NCI-H524 treated with DMSO at 0.1 percent for 48 hours (cell line): Measurements from ENCODE around the gene CHFR.
"Not testable (repeated sequence)": the region's sequence is repeated elsewhere in the genome, so short reads cannot be mapped to it uniquely, and the experiment has no call there.

ENCODE experiments used
- DNase-seq: peaks from one replicate; lab custom pipeline; 2025; lab: John Stamatoyannopoulos, UW

Gene CHFR

DNA sequence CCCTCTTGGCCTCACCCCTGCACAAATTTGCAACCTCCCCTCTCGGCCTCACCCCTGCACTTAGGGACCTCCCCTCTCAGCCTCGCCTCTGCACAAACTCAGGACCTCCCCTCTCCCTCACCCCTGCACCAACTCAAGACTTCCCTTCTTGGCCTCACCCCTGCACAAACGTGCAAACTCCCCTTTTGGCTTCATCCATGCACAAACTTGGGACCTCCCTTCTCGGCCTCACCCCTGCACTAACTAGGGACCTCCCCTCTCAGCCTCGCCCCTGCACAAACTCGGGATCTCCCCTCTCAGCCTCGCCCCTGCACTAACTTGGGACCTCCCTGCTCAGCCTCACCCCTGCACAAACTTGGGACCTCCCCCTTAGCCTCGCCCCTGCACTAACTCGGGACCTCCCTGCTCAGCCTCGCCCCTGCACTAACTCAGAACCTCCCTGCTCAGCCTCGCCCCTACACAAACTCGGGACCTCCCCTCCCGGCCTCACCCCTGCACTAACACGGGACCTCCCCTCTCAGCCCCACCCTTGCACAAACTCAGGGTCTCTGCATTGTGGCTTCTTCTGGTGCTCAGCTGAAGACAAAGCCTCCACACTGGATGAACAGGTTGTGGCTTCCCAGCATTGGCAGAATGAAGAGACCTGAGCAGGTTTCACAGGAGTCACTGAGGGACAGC lies 47.7 kb downstream of the CHFR start:
- no peak for DNase-seq

DNA sequence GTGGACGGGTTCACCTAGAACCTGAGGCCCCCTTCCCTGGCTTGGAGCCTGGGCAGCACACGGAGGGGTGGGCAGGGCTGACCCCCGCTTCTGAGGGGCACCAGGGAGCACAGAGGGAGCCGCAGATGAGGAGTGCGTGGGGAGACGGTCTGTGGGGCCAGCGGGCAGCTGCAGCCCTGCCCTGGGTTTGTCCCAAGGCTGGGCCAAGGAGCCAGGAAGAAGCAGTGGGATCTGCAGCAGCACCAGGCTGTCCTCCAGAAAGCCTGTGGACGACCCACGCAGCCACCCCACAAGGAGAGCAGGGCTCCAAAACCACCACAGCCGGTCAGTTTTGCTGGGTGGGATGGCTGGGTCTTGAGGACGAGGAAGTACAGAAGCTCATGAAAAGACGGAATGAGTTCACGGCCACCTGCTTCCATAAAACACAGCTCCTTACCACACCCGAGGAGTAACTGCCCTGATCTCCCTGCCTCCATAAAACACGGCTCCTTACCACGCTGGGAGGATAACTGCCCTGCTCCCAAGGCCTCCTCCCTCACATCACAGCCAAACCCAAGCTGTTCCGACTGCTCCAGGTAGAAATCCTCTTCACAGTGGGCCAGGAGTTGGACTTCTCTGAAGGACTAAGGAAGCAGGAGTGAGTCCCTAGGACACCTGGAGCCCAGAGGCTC lies 48.9 kb downstream of the CHFR start:
- no peak for DNase-seq

DNA sequence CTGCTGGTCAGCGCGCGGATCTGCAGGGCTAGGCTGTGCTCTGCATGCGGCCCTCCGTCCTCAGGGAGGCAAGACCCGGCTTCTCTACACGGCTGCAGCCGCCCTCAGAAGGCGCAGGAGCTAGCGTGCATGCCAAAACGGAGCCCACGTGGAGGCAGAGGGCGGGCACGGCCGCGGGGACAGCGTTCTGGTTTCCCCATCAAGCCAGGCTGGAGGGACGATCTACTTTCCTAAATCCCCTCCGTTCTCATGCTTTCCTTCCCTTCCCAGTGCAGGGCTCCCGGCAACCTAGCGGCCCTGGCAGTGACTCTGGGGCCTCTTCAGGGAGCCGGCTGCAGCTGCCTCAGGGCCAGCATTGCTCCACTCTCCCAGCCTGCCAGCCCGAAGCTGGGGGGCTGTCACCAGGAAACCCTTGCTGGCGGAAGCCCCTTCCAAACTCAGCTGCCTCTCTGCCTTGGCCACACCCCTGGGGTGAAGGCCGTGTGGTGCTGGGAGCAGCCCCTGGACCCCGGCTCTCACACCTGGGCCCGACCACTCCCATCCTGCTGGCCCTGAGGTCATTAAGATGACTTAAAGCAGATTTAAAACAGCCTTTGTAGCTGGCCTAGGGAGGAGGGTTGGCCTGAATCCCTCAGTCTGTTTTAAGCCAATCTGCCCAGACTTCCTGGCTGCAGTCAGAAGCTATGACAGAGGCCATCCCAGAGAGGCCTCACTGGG lies 49.6 kb downstream of the CHFR start:
- DNase-seq: no peak

DNA sequence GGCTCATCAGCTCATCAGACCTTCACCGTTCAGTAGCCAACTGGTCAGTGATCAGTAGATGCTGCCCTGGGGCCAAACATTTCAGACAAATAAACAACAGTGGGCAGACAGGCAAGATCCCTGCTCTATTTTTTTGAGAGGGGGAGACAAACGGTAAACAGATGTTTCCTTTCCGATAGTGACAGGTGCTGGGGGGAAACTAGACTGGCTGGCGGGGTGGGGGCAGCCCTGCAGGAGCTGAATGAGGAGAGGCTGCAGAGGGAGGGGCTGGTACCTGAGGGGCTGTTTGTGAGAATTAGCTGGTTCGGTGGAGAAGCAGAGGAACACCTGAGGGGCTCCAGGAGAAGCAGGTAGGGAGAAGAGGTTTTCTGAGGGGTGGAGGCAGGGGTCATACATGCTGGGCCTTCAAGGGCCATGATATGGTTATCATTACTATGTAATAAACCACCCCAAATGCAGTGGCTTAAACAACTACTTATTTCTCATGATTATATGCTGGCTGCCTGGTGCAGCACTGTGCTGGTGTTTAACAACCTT lies 50.5 kb downstream of the CHFR start:
- no peak for DNase-seq

DNA sequence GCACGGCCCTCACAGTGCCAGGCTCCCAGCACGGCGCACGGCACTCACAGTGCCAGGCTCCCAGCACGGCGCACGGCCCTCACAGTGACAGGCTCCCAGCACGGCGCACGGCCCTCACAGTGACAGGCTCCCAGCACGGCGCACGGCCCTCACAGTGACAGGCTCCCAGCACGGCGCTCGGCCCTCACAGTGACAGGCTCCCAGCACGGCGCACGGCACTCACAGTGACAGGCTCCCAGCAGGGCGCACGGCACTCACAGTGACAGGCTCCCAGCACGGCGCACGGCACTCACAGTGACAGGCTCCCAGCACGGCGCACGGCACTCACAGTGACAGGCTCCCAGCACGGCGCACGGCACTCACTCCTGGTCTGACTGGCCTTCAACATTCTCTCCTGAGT lies 51.2 kb downstream of the CHFR start:
- DNase-seq: not testable (repeated sequence)

DNA sequence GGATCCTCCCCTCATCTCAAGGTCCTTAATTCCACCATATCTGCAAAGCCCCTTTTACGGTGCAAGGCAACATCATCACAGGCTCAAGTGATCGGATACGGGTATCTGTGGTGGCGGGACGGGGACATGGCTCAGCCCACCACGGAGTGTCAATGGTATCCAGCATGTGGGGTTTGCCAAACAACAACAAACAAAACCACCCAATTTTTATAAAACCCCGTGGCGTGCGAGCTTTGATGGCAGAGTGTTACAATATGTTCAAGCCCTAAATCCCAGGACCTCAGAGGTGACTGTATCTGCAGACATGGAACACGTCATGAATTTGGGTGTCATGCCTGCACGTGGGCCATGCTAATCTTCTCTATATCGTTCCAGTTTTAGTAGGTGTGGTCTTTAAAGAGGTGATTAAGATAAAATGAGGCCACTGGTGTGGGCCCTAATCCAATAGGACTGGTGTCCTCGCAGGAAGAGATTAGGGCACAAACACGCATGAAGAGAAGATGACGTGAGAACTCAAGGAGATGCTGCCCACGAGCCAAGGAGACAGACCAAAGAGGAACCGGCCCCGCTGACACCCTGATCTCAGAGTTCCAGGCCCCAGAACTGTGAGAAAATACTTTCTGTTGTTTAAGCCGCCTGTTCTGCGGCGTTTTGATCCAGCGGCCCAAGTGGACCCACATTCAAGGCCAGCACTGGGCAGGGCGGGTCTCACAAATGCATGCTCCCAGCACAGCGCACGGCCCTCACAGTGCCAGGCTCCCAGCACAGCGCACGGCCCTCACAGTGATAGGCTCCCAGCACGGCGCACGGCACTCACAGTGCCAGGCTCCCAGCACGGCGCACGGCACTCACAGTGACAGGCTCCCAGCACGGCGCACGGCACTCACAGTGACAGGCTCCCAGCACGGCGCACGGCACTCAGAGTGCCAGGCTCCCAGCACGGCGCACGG lies 52.1 kb downstream of the CHFR start:
- no peak for DNase-seq

DNA sequence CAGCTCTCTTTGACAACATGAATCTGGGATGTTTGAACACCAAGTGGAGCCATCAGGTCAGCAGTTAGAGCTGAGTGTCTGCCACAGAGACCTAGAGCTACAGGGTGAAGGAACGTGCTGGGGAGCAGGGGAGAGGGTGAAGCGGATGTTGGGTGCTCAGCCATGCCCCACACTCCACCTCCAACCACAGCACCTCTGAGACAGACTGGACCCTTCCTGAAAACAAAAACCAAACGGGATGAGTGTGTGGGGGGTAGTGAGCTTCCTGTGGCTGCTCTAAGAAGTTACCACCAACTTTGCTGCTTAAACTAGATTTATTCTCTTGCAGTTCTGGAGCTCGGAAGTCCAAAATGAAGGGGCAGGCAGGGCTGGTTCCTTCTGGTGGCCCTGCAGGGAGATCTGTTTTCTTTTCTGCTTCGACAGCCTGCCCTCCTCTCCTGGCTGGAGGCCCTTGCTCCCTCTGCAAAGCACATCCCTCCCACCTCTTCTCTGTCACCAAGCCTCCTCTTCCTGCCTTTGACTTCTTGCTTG lies 53.2 kb downstream of the CHFR start:
- no peak for DNase-seq

DNA sequence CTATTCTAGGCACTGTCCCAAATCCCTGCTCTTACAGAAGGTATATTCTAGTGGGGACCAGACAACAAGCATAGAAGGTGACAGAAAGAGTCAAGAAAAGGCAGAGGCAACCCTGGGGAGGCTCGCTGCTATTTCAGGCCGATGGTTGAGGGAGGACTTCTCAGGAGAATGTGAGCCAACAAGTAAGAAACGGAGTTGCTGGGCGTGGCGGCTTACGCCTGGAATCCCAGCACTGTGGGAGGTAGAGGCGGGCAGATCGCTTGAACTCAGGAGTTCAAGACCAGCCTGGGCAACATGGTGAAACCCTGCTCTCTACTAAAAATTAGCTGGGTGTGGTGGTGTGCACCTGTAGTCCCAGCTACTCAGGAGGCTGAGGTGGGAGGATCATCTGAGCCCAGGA lies 54.1 kb downstream of the CHFR start:
- DNase-seq: no peak

DNA sequence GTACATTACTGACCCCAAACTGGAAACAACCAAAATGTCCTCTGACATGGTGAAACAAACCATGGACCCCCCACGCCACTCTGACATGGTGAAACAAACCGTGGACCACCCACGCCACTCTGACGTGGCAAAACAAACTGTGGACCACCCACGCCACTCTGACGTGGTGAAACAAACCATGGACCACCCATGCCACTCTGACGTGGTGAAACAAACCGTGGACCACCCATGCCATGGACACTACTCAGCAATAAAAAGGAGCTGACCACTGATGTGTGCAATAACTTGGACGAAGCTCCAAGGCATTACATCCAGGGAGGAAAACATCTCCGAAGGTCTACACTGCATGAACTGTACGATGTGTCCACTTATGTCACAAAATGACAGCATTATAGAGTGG lies 55.6 kb downstream of the CHFR start:
- no peak for DNase-seq

DNA sequence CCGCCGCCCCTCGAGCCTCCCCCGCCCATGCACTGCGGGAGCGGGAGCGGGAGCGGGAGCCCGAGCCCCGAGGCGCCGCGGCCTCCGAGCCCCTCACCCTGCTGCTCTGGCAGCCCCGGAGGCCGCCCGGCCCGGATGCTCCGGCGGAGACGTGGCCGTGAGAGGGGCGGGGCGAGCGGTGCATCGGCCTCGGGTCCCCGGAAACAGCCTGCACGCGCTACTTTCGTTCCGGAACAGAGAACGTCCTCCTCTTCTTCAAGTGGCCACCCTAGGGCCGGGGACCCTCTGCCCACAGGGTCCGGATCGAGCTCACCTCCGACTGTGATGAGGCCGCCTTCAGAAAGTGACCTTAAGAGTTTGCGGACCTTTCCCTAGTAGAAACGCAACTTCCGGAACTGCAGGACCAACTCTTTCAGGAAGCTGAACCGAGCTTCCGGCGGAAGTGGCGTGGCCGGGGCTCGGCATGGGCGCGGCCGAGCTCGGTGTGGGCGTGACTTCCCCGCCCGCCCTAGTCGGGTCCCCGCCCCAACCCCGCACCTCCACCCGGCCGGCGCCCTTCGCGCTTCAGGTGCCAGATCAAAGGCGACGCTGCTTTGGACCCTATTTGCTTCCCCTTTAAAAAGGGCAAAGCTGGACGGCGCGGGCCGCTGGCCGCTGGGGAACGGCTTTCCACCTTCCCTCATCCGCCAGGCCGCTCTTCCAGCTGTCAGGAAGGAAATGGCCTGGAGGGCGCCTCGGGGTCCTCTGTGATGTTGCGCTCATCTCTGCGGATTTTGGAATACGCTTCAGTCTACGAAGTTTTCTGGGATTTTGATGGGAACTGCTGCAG lies 58.5 kb downstream of the CHFR start, which contains the start of gene GOLGA3:
Gene GOLGA3 (minus strand): TSS at position 164 of the 829 bp plus-strand sequence. CDS start 6,741 bp downstream, outside the sequence.
- DNase-seq: peak; percentile 9

DNA sequence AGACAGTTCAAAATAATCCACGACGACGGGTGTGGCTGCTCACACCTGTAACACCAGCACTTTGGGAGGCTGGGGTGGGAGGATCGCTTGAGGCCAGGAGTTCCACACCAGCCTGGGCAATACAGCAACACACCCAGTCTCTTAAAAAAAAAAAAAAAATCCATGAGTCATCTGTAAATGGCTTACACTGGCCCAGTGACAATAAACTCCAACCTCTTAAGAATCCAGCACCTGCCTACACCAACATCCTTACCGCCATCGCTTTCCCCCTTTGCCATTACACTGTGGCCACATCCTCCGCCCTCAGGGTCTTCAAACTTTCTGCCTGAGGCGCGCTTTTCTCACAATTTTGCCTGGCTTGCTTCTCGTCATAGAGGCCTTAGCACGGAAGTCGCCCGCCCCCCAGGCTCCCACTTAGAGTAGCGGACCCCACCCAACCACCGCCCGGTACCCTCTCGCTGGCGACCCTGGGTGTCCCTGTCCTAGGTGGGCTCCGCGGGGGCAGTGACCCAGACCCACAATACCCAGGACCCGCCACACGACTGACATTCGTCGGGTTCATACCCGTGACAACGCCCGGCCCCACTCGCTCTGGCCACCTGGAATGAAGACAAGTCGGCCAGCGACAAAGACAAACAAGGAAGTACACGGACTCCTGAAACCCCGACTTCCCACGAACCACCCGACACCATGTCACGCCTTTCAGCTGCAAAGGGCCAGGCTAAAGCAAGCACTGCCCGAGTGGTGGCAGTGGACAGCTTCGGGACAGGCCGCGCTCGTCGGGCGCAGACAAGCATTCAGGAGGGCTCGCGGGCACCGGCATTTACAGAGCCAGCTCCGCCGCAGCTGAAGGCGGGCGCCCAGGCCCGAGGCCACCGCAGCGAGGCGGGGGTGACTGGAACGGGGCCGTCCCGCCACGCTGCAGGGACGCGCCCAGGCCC lies 59.4 kb downstream of the CHFR start:
- DNase-seq: no peak

DNA sequence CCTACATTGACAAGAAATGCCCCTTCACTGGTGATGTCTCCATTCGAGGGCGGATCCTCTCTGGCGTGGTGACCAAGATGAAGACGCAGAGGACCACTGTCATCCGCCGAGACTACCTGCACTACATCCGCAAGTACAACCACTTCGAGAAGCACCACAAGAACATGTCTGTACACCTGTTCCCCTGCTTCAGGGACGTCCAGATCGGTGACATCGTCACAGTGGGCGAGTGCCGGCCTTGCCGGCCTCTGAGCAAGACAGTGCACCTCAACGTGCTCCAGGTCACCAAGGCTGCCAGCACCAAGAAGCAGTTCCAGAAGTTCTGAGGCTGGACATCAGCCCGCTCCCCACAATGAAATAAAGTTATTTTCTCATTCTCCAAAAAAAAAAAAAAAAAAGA lies 61.5 kb downstream of the CHFR start:
- no peak for DNase-seq

DNA sequence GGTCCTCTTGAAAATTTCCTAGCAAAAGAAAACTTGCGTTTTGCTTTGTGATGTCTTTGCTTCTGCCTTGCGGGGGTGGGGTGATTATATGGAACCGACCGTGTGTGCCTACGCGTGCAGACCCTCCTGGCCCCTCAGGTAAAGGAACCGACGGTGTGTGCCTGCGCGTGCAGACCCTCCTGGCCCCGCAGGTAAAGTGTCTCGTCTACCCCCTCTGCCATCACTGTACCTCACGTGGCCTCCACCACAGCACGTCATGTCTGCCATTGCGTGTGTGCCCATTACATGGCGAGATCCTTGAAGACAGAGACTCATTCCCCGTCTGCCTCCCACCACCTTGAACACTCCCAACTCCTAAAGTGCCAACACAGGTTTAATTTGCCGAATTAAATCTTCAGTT lies 62.3 kb downstream of the CHFR start:
- DNase-seq: no peak

DNA sequence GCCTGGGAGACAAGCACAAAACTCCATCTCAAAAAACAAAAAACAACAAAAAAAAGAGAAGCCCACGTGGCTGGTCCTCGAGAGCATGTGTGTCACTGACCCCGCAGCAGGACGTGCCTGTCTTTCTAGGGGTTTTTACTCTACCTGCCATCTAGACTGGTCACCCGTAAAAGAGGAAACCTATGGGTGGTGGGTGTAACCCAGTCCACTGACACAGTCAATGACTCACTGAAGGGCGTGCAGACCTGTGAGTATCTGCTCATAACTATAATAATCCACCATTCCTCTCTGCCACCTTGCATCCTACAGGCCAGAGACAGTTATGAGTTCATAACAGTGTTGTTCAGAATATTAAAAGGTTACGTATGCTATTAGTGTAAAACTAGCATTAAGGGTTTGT lies 63.4 kb downstream of the CHFR start:
- DNase-seq: no peak

DNA sequence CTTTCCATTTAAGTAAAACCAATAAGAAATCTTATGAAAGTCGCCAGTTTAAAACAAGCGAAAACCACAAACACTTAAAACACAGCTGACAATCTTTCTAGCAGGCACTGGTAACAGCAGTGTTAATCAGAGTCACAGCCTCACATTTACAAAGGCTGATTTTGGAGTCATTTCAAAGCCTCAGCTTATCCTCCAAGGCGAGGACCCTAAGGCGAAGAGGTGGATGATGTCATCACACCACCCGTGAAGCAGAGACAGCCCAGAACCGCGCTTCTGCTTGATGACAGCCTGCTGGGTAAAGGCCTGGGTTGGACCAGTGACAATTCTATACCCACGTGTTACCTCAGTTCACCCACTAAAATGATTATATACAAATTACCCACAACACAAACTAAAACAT lies 68.8 kb downstream of the CHFR start:
- no peak for DNase-seq

DNA sequence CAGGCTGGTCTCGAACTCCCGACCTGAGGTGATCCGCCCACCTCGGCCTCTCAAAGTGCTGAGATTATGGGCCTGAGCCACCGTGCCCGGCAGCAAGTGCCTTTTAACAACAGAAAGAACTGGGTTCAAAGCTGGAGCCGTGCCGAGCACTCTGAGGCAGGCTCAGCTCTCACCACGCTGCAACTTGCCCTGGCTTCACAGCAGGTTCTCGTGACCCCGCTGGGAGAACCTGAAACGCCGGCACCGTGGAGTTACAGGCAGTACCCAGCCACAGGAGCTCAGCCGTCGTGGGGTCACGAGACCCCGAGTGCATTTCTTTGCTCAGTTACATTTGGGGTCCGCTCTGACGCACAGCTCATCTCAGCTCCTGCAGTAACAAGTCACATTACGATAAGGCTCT lies 73.2 kb downstream of the CHFR start:
- DNase-seq: no peak

DNA sequence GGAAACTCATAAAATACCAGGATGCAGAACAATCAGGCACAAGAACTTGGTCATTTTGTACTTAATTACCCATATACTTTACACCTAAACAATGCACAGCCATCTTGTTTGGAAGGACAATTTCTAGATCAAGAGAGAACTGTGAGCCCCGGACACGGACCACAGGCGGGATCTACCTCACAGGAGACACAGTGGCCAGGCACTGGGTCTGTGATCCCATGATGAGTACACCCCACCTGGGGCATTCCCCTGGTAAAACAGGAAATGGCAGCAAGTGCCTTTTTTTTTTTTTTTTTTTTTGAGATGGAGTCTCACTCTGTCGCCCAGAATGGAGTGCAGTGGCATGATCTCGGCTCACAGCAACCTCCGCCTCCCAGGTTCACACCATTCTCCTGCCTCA lies 74.0 kb downstream of the CHFR start:
- no peak for DNase-seq

DNA sequence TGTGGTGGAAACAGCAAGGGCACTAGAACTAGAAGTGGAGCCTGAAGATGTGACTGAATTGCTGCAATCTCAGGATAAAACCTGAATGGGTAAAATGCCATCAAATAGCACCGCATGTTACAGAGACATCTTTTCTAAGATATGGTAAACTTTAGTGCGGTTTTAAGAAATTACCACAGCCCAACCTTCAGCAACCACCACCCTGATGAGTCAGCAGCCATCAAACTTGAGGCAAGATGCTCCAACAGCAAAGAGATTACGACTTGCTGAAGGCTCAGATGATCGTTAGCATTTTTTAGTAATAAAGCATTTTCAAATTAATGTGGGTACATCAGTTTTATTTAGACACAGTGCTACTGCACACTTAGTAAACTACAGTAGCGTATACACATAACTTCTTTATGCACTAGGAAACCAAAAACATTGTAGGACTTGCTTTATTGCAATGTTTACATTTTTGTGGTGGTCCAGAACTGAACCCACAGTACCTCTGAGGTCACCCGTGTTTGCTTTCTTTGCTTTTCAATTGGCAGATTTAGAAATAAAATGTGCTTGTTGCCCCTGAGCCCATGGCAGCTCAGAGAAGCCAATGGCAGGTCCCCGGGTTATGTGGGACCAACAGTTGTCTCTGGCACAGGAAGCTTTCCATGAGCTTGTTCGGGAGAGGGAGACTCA lies 74.6 kb downstream of the CHFR start:
- DNase-seq: no peak

DNA sequence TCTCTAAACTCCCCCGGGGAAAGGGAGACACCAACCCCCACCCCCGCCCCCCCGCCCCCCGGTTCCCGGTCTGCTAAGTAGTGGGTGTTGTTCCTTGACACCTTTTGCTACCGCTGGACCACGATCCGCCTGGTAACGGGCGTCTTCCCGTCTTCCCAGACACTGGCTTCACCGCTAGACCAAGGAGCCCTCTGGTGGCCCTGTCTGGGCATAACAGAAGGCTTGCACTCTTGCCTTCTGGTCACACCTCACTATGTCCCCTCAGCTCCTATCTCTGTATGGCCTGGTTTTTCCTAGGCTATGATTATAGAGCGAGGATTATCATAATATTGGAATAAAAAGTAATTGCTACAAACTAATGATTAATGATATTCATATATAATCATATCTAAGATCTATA lies 78.0 kb downstream of the CHFR start:
- not testable (repeated sequence) for DNase-seq
